Ovary (tissue), 3 donors: ENCODE data around the gene IER2.

ENCODE experiments used
- CTCF ChIP-seq, 3 donors: fragments of 450-650 bp in 2 of 3; fragments of 200-600 bp in 1 of 3; IDR thresholded peaks; one replicate each; pipeline versions ENCODE4 v1.5.1 to v1.8.0; 2016 to 2022; ENCODE audit warnings: antibody characterized with exemption in 3 of 3, mild to moderate bottlenecking in 1 of 3
- POLR2A ChIP-seq: fragments of 450-650 bp; IDR thresholded peaks from one replicate; pipeline ENCODE4 v1.6.1; 2017; ENCODE audit warnings: antibody characterized with exemption, mild to moderate bottlenecking, moderate library complexity
- donor health status: DM: no; HTN: no; CAD: no.

GRCh38 chr19:13128583-13128982 is 21.6 kb upstream of the IER2 start:
- TF ChIP-seq POLR2A (no peak), CTCF (IDR thresholded peaks at IDR 0.05) (no peak)
